DMS153 (cell line): ENCODE data around the gene RELT.
"Not testable (repeated sequence)": the region's sequence is repeated elsewhere in the genome, so short reads cannot be mapped to it uniquely, and the experiment has no call there.

Source experiments
- DNase-seq: peaks from one replicate; lab custom pipeline; 2025; lab: John Stamatoyannopoulos, UW

RELT gene

DNA sequence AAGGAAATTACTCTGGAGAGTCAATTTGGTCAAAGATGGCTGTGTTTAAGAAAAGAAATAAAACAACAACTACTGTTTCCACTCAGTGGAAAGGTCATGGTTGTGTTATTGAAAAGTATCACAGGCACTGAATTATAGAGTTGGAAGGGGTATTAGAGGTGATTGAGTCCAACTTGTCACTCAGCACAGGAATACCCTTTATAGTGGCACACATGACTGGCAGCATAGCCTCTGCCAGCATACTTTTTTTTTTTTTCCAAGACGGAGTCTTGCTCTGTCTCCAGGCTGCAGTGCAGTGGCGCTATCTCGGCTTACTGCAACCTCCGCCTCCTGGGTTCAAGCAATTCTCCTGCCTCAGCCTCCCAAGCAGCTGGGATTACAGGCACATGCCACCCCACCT lies 60.7 kb downstream of the RELT start:
- not testable (repeated sequence) for DNase-seq

DNA sequence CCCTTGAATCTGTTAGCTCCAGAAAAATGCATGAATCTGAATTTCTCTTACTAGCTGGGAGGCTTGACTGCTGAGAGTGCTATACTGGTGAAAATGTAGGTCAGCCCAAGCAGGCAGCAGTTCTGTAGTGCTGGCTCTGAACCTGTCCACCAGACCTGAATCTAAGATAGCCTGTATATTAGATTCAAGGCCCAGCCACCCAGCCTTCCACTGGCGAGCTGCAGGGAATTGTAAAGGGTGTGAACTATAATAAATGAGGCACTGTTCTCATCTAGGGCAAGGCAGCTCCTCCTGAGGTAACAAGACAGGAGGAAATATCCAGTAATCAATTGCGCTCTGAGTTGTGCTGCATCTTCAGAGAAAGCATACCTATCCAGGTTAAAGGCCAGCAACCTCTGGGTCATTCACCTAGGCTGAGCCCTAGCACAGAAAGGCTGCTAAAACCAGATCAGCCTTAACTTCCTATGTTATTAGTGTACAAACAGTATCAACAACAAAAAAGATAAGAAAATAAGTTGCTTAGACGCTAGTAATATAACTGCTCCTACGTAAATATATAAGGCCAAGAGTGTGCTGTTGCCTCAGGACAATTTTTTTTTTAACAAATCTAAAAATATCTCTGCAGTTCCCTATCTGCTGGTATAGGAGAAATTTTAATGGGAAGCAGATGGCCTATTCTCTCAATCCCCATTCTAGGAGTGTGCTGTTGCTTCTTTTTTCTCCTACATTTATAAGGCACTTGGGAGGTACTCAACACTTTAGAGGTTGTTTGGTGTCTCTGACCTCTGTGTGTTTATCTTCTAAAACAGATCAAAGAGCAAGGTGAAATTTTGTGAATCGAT lies 63.0 kb downstream of the RELT start:
- no peak for DNase-seq

GRCh38 chr11:73445980-73446379 lies 69.8 kb downstream of the RELT start:
- no peak for DNase-seq

GRCh38 chr11:73446766-73447165 lies 70.6 kb downstream of the RELT start:
- no peak for DNase-seq
